Measurements from ENCODE around the gene FYCO1.

- TF ChIP-seq CTCF (conservative IDR thresholded peaks at IDR 0.05; ENCODE audit: low read length), result no peak
- TF ChIP-seq EZH2phosphoT487 (IDR thresholded peaks at IDR 0.05; ENCODE audit: borderline replicate concordance), result no peak
Measured at GRCh38 chr3:45872569-45872968, 123.1 kb downstream of the FYCO1 start.
